ENCODE results near the gene SLC5A10.
"Not testable (repeated sequence)": the region's sequence is repeated elsewhere in the genome, so short reads cannot be mapped to it uniquely, and the experiment has no call there.

SLC5A10 gene

GRCh38 chr17:19047510-19047909, 95.5 kb downstream of the SLC5A10 start:
- not testable (repeated sequence) for DNase-seq

DNA sequence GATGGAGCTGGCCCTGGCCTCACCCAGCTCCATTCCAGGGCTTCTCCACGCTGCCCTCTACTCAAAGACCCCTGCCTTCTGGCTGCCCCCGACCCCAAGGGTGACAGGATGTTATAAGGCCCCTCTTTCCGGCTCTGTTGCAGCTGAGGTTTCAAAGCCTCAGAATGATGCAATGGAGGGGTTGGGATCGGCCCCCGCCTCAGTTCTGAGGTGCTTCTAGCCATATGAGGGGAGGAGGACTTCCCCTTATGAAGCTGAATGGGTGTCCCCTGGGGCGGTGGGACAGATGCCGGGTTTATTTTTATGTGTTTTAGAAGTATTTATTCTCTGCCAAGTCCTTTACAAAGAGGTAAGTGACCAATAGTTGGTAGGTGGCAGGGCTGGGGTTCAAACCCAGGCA, 96.9 kb downstream of the SLC5A10 start:
- not testable (repeated sequence) for DNase-seq

- DNase-seq: not testable (repeated sequence)
Measured at GRCh38 chr17:19055447-19055846, 103.5 kb downstream of the SLC5A10 start.

GRCh38 chr17:19062009-19062717, 110.2 kb downstream of the SLC5A10 start:
- DNase-seq: peak; percentile 21

DNA sequence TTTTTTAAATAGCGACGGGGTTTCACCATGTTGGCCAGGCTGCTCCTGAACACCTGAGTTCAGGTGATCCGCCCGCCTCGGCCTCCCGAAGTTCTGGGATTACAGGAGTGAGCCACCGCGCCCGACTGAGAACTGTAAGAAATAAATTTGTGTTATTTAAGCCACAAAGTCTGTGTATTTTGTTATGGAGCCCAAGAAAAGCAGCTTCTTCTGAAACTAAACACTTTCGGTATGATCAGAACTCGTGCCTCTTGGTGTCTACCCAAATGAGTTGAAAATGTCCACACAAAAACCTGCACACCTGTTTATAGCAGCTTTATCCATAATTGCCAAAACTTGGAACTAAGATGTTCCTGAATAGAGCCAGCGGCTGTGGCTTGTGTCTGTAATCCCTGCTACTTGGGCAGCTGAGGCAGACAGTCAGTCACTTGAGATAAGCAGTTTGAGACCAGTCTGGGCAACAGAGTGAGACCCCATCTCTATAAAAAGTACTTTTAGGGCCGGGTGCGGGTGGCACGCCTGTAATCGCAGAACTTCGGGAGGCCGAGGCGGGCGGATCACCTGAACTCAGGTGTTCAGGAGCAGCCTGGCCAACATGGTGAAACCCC, 110.9 kb downstream of the SLC5A10 start:
- not testable (repeated sequence) for DNase-seq

DNA sequence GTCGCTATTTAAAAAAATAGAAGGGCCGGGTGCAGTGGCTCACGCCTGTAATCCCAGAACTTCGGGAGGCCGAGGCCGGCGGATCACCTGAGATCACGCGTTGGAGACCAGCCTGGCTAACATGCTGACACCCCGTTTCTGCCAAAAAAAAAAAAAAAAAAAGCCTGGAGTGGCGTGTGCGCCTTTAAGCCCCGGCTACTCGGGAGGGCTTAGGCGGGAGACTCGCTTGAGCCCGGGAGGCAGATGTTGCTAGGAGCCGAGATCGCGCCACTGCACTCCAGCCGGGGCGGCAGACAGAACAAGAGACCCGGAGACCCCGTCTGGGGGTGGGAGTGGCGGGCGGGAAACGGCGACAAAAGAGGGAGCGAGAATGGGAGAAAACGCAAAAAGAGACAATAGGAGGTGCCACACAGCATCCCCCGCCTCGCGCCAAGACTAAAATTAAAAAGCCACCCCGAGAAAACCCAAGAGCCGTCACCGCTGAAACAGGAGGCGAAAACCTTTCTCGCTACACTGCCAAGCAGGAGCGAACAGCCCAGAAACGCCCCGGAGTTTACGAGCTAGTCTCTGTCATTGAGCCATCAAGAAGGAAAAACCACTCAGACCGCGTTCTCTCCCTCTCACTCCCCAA, 111.5 kb downstream of the SLC5A10 start:
- peak; percentile 65 for DNase-seq

DNA sequence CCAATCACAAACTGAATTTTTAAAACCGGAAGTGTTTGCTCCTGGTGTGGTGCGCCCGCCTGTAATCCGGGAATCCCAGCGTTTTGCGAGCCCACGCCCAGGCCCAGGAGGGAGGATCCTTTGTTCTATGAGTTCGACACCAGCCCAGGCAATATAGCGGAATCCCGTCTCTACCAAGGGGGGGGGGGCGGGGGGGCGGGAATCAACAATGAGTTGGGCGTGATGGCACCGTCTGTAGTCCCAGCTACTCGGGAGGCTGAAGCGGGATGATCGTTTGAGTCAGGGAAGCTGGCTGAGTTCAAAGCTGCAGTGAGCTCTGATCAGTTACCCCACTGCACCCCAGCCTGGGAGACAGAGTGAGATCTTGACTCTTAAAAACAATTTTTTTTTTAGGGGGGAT, 112.4 kb downstream of the SLC5A10 start:
- not testable (repeated sequence) for DNase-seq

DNA sequence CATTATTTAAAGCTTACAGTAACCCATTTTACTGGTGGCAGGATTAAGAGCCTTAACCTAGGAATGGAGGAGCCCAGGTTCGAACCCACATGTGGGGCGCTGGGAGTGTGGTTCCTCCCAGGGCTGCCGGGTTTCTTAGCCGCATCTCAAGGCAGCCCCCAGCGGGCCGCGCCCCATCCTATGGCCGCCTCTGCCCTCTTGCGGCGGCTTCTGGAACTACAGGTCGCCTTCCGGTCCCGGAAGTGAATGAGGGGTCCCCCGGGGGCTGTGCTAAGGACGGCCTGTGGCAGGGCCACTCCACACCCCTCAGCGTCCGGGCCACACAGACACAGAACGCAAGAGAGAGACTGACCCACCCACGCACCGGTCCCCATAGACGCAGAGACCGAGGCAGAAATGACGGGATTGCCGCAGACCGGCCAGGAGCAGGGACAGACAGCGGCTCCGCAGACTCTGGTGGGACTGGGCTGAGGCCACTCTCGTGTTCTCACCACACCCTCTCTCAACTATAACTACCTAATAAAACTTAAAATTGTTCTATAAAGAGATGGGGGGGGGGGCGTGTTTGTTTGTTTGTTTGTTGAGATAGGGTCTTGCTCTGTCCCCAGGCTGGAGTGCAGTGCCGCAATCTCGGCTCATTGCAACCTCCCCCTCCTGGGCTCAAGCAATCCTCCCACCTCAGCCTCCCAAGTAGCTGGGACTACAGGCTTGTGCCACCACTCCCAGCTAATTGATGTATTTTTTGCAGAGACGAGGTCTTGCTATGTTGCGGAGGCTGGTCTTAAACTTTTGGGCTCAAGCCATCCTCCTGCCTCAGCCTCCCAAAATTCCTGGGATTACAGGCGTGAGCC, 118.6 kb downstream of the SLC5A10 start:
- DNase-seq: not testable (repeated sequence)

All from effector CD4-positive, alpha-beta T cell (primary cell).